Stomach (tissue), 9 donors: ENCODE results near the gene FGD3. TPM values are rescaled to one million over a fixed set of nuclear protein-coding genes. Genes with fewer than 3 reads are reported as not detected.

Experiments
- DNase-seq, 2 donors: peaks; one replicate each; pipeline versions ENCODE4 v3.0.0 to v3.0.0-alpha.2; 2013 to 2019
- H3K27ac ChIP-seq, 5 donors: fragments of 200-600 bp in 4 of 5; sonication (generic) in 4 of 5; one replicate each; pipeline ENCODE4 v1.5.1; 2013 to 2019; ENCODE audit warnings: mild to moderate bottlenecking in 1 of 5, moderate library complexity in 1 of 5
- H3K27me3 ChIP-seq, 3 donors: fragments of 200-600 bp; sonication (generic); one replicate each; pipeline ENCODE4 v1.5.1; 2017 to 2019; ENCODE audit warnings: mixed run types in 1 of 3
- H3K36me3 ChIP-seq, 4 donors: fragments of 200-600 bp; sonication (generic); 1 replicate in 3 of 4; 2 replicates in 1 of 4; pipeline ENCODE4 v1.5.1; 2016 to 2019
- H3K4me1 ChIP-seq, 4 donors: fragments of 200-600 bp; sonication (generic); one replicate each; pipeline ENCODE4 v1.5.1; 2016 to 2019
- H3K4me3 ChIP-seq, 4 donors: fragments of 200-600 bp; sonication (generic) in 3 of 4; one replicate each; pipeline ENCODE4 v1.5.1; 2016 to 2019; ENCODE audit warnings: mild to moderate bottlenecking in 1 of 4
- H3K9me3 ChIP-seq, 4 donors: fragments of 200-600 bp; sonication (generic); one replicate each; pipeline ENCODE4 v1.5.1; 2016 to 2019
- CTCF ChIP-seq, 7 experiments: fragments of 450-650 bp in 4 of 7; fragments of 200-600 bp in 3 of 7; sonication (generic) in 3 of 7; IDR thresholded peaks; one replicate each; pipeline ENCODE4 v1.5.1; 2016 to 2019; ENCODE audit warnings: antibody characterized with exemption in 7 of 7, control low read depth in 2 of 7, mild to moderate bottlenecking in 1 of 7
- EP300 ChIP-seq: sonication (generic); formaldehyde crosslinking; IDR thresholded peaks from one replicate; pipeline ENCODE4 v1.6.1; 2017; ENCODE audit warnings: antibody characterized with exemption
- POLR2A ChIP-seq, 4 donors: fragments of 450-650 bp; IDR thresholded peaks; one replicate each; pipeline ENCODE4 v1.6.1; 2016; ENCODE audit warnings: antibody characterized with exemption in 4 of 4, control low read depth in 2 of 4, mild to moderate bottlenecking in 1 of 4, moderate library complexity in 1 of 4
- POLR2AphosphoS5 ChIP-seq, 3 donors: sonication (generic); formaldehyde crosslinking; IDR thresholded peaks; one replicate each; pipeline ENCODE4 v1.6.1; 2016; ENCODE audit warnings: antibody characterized with exemption in 3 of 3
- WGBS, 5 donors: extraction: QIAGEN DNeasy Blood & Tissue Kit in 3 of 5; methylation state at CpG; one replicate each; pipeline versions ENCODE4 v1.1.5 to v1.1.7; 2013 to 2018; 5-methylcytosine and 5-hydroxymethylcytosine counted together
- intact Hi-C: fragments of 100-400 bp; cut with DNase I; formaldehyde crosslinking; loops from one replicate; pipeline ENCODE4 v1.15.1; 2023; ENCODE audit warnings: low total_unique reads
- polyA plus RNA-seq, 3 donors: library from polyadenylated mRNA; stranded (reverse); fragments of 200-250 nt; gene quantifications; one replicate each; pipeline ENCODE4 v1.2.3, GENCODE V29; 2013
- total RNA-seq, 5 donors: library from RNA; depleted of rRNA; stranded (reverse); fragments of >200 nt; gene quantifications; one replicate each; pipeline versions ENCODE4 v1.1.0 to v1.2.3, GENCODE V29; 2014 to 2016
- donor health status: healthy with polysubstance abuse.
- donor health status: Bipolar disorder and iron deficiency.
- donor health status: healthy.

Gene FGD3
- total and polyA plus RNA-seq, 8 donors: 1.7 to 8.8 (median 2.4) TPM

- Histone ChIP-seq H3K9me3 (no peaks in the 10 kb centered on the region), H3K4me1 (peaks cover 0 to 34% (median 2%) of the 10 kb centered on the region in 4 donors), H3K36me3 (peaks cover 0 to 16% (median 0%) of the 10 kb centered on the region in 4 donors), H3K27me3 (peaks cover 0 to 5% (median 0%) of the 10 kb centered on the region in 3 donors), H3K4me3 (no peak overlapping the region), H3K27ac (no peak overlapping the region)
- DNase-seq: no peak
- TF ChIP-seq POLR2A (IDR thresholded peaks at IDR 0.05): no peak
- TF ChIP-seq CTCF (IDR thresholded peaks at IDR 0.05): no peak
- no peak for TF ChIP-seq POLR2AphosphoS5 (IDR thresholded peaks at IDR 0.05)
- no peak for TF ChIP-seq EP300
- intact Hi-C loops: no loop called here
- WGBS, 5 donors: 82 to 87% (median 84%) methylated on average over 9 to 13 of the region's 13 CpGs; no CpG with 5 or more reads in 1 of the 5 donors
Measured at GRCh38 chr9:93037476-93037971, 90.2 kb downstream of the FGD3 start.

DNA sequence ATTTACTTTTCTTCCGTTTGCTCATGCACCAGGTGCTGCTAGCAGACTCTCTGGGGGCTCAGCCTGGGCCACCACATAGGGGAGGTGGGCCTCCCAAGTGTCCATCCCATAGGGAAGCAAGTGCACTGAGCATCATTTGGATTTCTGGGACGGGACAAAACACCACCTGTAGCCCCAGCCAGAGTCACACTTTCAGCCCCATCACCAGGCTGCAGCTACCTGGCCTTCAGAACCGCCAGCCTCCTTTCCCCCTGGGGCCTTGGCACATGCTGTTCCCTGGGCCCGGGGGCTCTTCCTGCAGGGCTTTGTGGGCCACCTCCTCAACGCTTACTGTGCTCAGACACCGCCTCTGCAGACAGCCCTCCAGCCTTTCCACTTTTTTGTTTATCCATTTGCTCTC is 91.6 kb downstream of the FGD3 start:
- TF ChIP-seq POLR2AphosphoS5 (IDR thresholded peaks at IDR 0.05): no peak
- no peak for TF ChIP-seq CTCF (IDR thresholded peaks at IDR 0.05)
- TF ChIP-seq POLR2A (IDR thresholded peaks at IDR 0.05): no peak
- no peak for TF ChIP-seq EP300
- H3K4me3 ChIP-seq: no peak overlapping the region
- intact Hi-C loops: no loop called here
- H3K27me3 ChIP-seq: peaks cover 0 to 5% (median 0%) of the 10 kb centered on the region in 3 donors
- peaks cover 0 to 12% (median 0%) of the 10 kb centered on the region in 4 donors for H3K36me3 ChIP-seq
- 74 to 87% (median 86%) methylated on average over 6 of the region's 6 CpGs for WGBS, 5 donors
- DNase-seq: no peak
- no peaks in the 10 kb centered on the region for H3K9me3 ChIP-seq
- no peak overlapping the region for H3K27ac ChIP-seq
- H3K4me1 ChIP-seq: peaks cover 0 to 22% (median 2%) of the 10 kb centered on the region in 4 donors

- intact Hi-C loops: no loop called here
- TF ChIP-seq EP300 (no peak), POLR2A (IDR thresholded peaks at IDR 0.05) (no peak), CTCF (IDR thresholded peaks at IDR 0.05) (no peak), POLR2AphosphoS5 (IDR thresholded peaks at IDR 0.05) (no peak)
- H3K27me3 ChIP-seq: peaks cover 0 to 1% (median 0%) of the 10 kb centered on the region in 3 donors
- H3K9me3 ChIP-seq: no peaks in the 10 kb centered on the region
- H3K36me3 ChIP-seq: peaks cover 0 to 11% (median 0%) of the 10 kb centered on the region in 4 donors
- WGBS, 5 donors: 84 to 90% (median 85%) methylated on average over 3 to 6 of the region's 6 CpGs
- H3K4me1 ChIP-seq: peaks cover 0 to 22% (median 2%) of the 10 kb centered on the region in 4 donors
- no peak overlapping the region for H3K27ac ChIP-seq
- DNase-seq: no peak
- H3K4me3 ChIP-seq: no peak overlapping the region
Measured at GRCh38 chr9:93039456-93039855, 92.1 kb downstream of the FGD3 start.

- 85 to 91% (median 89%) methylated on average over 8 to 10 of the region's 10 CpGs for WGBS, 5 donors
- H3K27me3 ChIP-seq: no peaks in the 10 kb centered on the region
- H3K4me3 ChIP-seq: no peak overlapping the region
- no peaks in the 10 kb centered on the region for H3K9me3 ChIP-seq
- intact Hi-C loops: no loop called here
- DNase-seq: no peak
- peaks cover 0 to 22% (median 2%) of the 10 kb centered on the region in 4 donors for H3K4me1 ChIP-seq
- no peak overlapping the region for H3K27ac ChIP-seq
- TF ChIP-seq CTCF (IDR thresholded peaks at IDR 0.05) (no peak), POLR2AphosphoS5 (IDR thresholded peaks at IDR 0.05) (no peak), EP300 (no peak), POLR2A (IDR thresholded peaks at IDR 0.05) (no peak)
- H3K36me3 ChIP-seq: peaks cover 0 to 6% (median 0%) of the 10 kb centered on the region in 4 donors
Measured at GRCh38 chr9:93039976-93040375, 92.7 kb downstream of the FGD3 start.
